Measurements from ENCODE around the gene ADAM33. TPM values are rescaled to one million over a fixed set of nuclear protein-coding genes. Genes with fewer than 3 reads are reported as not detected.

ADAM33 gene
- total RNA-seq, 1 donor from 2014 or later: 0.53 TPM

- DNase-seq (ENCODE audit: low read depth): no peak
- no peak for FAIRE-seq
- no peak overlapping the region for H3K4me3 ChIP-seq (ENCODE audit: low read depth, low read length)
- H3K27me3 ChIP-seq (ENCODE audit: control insufficient read depth, insufficient read depth, low read length): peaks cover 3% of the 10 kb centered on the region
- no peaks in the 10 kb centered on the region for H3K36me3 ChIP-seq (ENCODE audit: control insufficient read depth, insufficient read depth, low read length)
- TF ChIP-seq CTCF (IDR thresholded peaks at IDR 0.05; ENCODE audit: insufficient read depth, low read length, severe bottlenecking): no peak
Observed at GRCh38 chr20:3690413-3690812, 8.6 kb upstream of the ADAM33 start.

- Histone ChIP-seq H3K36me3 (ENCODE audit: control insufficient read depth, insufficient read depth, low read length) (no peaks in the 10 kb centered on the region), H3K27me3 (ENCODE audit: control insufficient read depth, insufficient read depth, low read length) (peaks cover 4% of the 10 kb centered on the region), H3K4me3 (ENCODE audit: low read depth, low read length) (no peak overlapping the region)
- no peak for TF ChIP-seq CTCF (IDR thresholded peaks at IDR 0.05; ENCODE audit: insufficient read depth, low read length, severe bottlenecking)
- DNase-seq (ENCODE audit: low read depth): no peak
- FAIRE-seq: no peak
Observed at GRCh38 chr20:3689978-3690377, 8.2 kb upstream of the ADAM33 start.

GRCh38 chr20:3687655-3688054, 5.8 kb upstream of the ADAM33 start:
- Histone ChIP-seq H3K4me3 (ENCODE audit: low read depth, low read length) (no peak overlapping the region), H3K27me3 (ENCODE audit: control insufficient read depth, insufficient read depth, low read length) (peaks cover 4% of the 10 kb centered on the region), H3K36me3 (ENCODE audit: control insufficient read depth, insufficient read depth, low read length) (no peaks in the 10 kb centered on the region)
- FAIRE-seq: no peak
- peak; percentile 45 for DNase-seq (ENCODE audit: low read depth)
- TF ChIP-seq CTCF (IDR thresholded peaks at IDR 0.05; ENCODE audit: insufficient read depth, low read length, severe bottlenecking): no peak

- DNase-seq (ENCODE audit: low read depth): peak; percentile 7
Observed at GRCh38 chr20:3686867-3687321, 5.1 kb upstream of the ADAM33 start.

GRCh38 chr20:3686421-3686820, 4.6 kb upstream of the ADAM33 start:
- Histone ChIP-seq H3K4me3 (ENCODE audit: low read depth, low read length) (no peak overlapping the region), H3K27me3 (ENCODE audit: control insufficient read depth, insufficient read depth, low read length) (peaks cover 11% of the 10 kb centered on the region), H3K36me3 (ENCODE audit: control insufficient read depth, insufficient read depth, low read length) (no peaks in the 10 kb centered on the region)
- DNase-seq (ENCODE audit: low read depth): no peak
- no peak for FAIRE-seq
- TF ChIP-seq CTCF (IDR thresholded peaks at IDR 0.05; ENCODE audit: insufficient read depth, low read length, severe bottlenecking): no peak

More at GRCh38 chr20:3686867-3687321, 5.1 kb upstream of the ADAM33 start:
- Histone ChIP-seq H3K4me3 (ENCODE audit: low read depth, low read length) (no peak overlapping the region), H3K27me3 (ENCODE audit: control insufficient read depth, insufficient read depth, low read length) (peaks cover 9% of the 10 kb centered on the region), H3K36me3 (ENCODE audit: control insufficient read depth, insufficient read depth, low read length) (no peaks in the 10 kb centered on the region)
- TF ChIP-seq CTCF (IDR thresholded peaks at IDR 0.05; ENCODE audit: insufficient read depth, low read length, severe bottlenecking): no peak
- FAIRE-seq: peak; percentile 66

- FAIRE-seq: no peak
Observed at GRCh38 chr20:3685341-3685740, 3.5 kb upstream of the ADAM33 start.

More at GRCh38 chr20:3685341-3685740, 3.5 kb upstream of the ADAM33 start:
- Histone ChIP-seq H3K36me3 (ENCODE audit: control insufficient read depth, insufficient read depth, low read length) (no peaks in the 10 kb centered on the region), H3K4me3 (ENCODE audit: low read depth, low read length) (no peak overlapping the region), H3K27me3 (ENCODE audit: control insufficient read depth, insufficient read depth, low read length) (peaks cover 20% of the 10 kb centered on the region)
- DNase-seq (ENCODE audit: low read depth): no peak
- TF ChIP-seq CTCF (IDR thresholded peaks at IDR 0.05; ENCODE audit: insufficient read depth, low read length, severe bottlenecking): no peak

All from bronchial epithelial cell (primary cell).